Activated CD4-positive, alpha-beta T cell treated with anti-CD3 and anti-CD28 coated beads, Interleukin-2, amount 10 ng/mL, durations not matched to agents 7 days and 5 days (primary cell): Measurements from ENCODE around the gene NR1D2. TPM values are rescaled to one million over a fixed set of nuclear protein-coding genes. Genes with fewer than 3 reads are reported as not detected.
"Not testable (repeated sequence)": the region's sequence is repeated elsewhere in the genome, so short reads cannot be mapped to it uniquely, and the experiment has no call there.

Experiments
- CTCF ChIA-PET: fragments of 350-600 bp; sonication (Branson Sonifier 250); formaldehyde crosslinking; loops from one replicate; lab custom pipeline; 2021; ENCODE audit warnings: antibody characterized with exemption; lab: Charles Lee
- POLR2A ChIA-PET: fragments of 350-600 bp; sonication (Branson Sonifier 250); formaldehyde crosslinking; loops from one replicate; lab custom pipeline; 2021; ENCODE audit warnings: antibody characterized with exemption; lab: Charles Lee
- DNase-seq: peaks from one replicate; pipeline ENCODE4 v3.0.0-alpha.2; 2020
- H3K27ac Mint-ChIP-seq: one replicate; pipeline ENCODE4 v1.8.0; 2021; ENCODE audit warnings: mild to moderate bottlenecking, moderate library complexity, mixed read lengths
- H3K27me3 Mint-ChIP-seq: one replicate; pipeline ENCODE4 v1.8.0; 2021; ENCODE audit warnings: mixed read lengths
- H3K36me3 Mint-ChIP-seq: one replicate; pipeline ENCODE4 v1.8.0; 2021; ENCODE audit warnings: low read depth, mixed read lengths
- H3K4me1 Mint-ChIP-seq: one replicate; pipeline ENCODE4 v1.8.0; 2021; ENCODE audit warnings: mixed read lengths
- H3K4me3 Mint-ChIP-seq: one replicate; pipeline ENCODE4 v1.8.0; 2021; ENCODE audit warnings: mild to moderate bottlenecking, moderate library complexity, mixed read lengths
- H3K9me3 Mint-ChIP-seq: one replicate; pipeline ENCODE4 v1.8.0; 2021; ENCODE audit warnings: mixed read lengths
- total RNA-seq, 2 experiments: library from RNA; stranded (reverse); gene quantifications; one replicate each; pipeline ENCODE4 v1.2.3, GENCODE V29; 2021

Gene NR1D2
- total RNA-seq, 2 experiments from 2014 or later: 5.9 TPM

- ChIA-PET POLR2A (interaction anchor here (1.2 kb wide), 1 partner anchor 29 kb away, joined by 5 read pairs; no protein-coding TSS in a partner anchor), CTCF (interaction anchor here (0.9 to 1.9 kb wide), 5 partner anchors 7 to 189 kb away, joined by 3 to 6 read pairs (median 4); no protein-coding TSS in a partner anchor)
- peak; percentile 75 for DNase-seq
- H3K27me3 Mint-ChIP-seq, H3K9me3 Mint-ChIP-seq: not testable (repeated sequence)
- Mint-ChIP-seq H3K27ac (peak overlapping the region; percentile 99), H3K4me3 (peak overlapping the region; percentile 99), H3K4me1 (peaks cover 45% of the 10 kb centered on the region), H3K36me3 (peaks cover 43% of the 10 kb centered on the region)
These were observed 27.3 kb upstream of the NR1D2 start for GRCh38 chr3:23917679-23918303.

- H3K36me3 Mint-ChIP-seq: peaks cover 43% of the 10 kb centered on the region
- H3K9me3 Mint-ChIP-seq: not testable (repeated sequence)
- CTCF ChIA-PET: interaction anchor here (0.6 to 1.9 kb wide), 2 partner anchors 30 to 1482 kb away, joined by 3 to 6 read pairs; no protein-coding TSS in a partner anchor
These were observed 26.8 kb upstream of the NR1D2 start for GRCh38 chr3:23918331-23918730.

GRCh38 chr3:23919628-23920027 lies 25.5 kb upstream of the NR1D2 start:
- CTCF ChIA-PET: interaction anchor here (0.6 kb wide), 1 partner anchor 33 kb away, joined by 5 read pairs; no protein-coding TSS in a partner anchor
- no peak for DNase-seq
- POLR2A ChIA-PET: no interaction called here
- Mint-ChIP-seq H3K36me3 (peaks cover 43% of the 10 kb centered on the region), H3K4me3 (no peak overlapping the region), H3K27me3 (peaks cover 2% of the 10 kb centered on the region), H3K9me3 (no peaks in the 10 kb centered on the region), H3K27ac (no peak overlapping the region), H3K4me1 (peaks cover 43% of the 10 kb centered on the region)

More at GRCh38 chr3:23918331-23918730, 26.8 kb upstream of the NR1D2 start:
- Mint-ChIP-seq H3K4me1 (peaks cover 45% of the 10 kb centered on the region), H3K27ac (peak overlapping the region; percentile 99), H3K4me3 (peak overlapping the region; percentile 99)
- H3K27me3 Mint-ChIP-seq, POLR2A ChIA-PET, DNase-seq: not testable (repeated sequence)

- no peak overlapping the region for H3K4me3 Mint-ChIP-seq
- ChIA-PET POLR2A (no interaction called here), CTCF (interaction anchor here (1.1 kb wide), 1 partner anchor 26 kb away, joined by 3 read pairs; no protein-coding TSS in a partner anchor)
- H3K36me3 Mint-ChIP-seq: peaks cover 43% of the 10 kb centered on the region
- no peak for DNase-seq
- no peaks in the 10 kb centered on the region for H3K9me3 Mint-ChIP-seq
- no peak overlapping the region for H3K27ac Mint-ChIP-seq
- peaks cover 2% of the 10 kb centered on the region for H3K27me3 Mint-ChIP-seq
- H3K4me1 Mint-ChIP-seq: peaks cover 39% of the 10 kb centered on the region
These were observed 24.9 kb upstream of the NR1D2 start for GRCh38 chr3:23920151-23920655.

- ChIA-PET CTCF (interaction anchor here (1.0 to 1.4 kb wide), 4 partner anchors 23 to 55 kb away, joined by 3 to 4 read pairs (median 4); no protein-coding TSS in a partner anchor), POLR2A (no interaction called here)
- H3K4me1 Mint-ChIP-seq: peaks cover 30% of the 10 kb centered on the region
- no peaks in the 10 kb centered on the region for H3K27me3 Mint-ChIP-seq
- peaks cover 43% of the 10 kb centered on the region for H3K36me3 Mint-ChIP-seq
- H3K4me3 Mint-ChIP-seq: no peak overlapping the region
- no peak for DNase-seq
- H3K9me3 Mint-ChIP-seq: no peaks in the 10 kb centered on the region
- no peak overlapping the region for H3K27ac Mint-ChIP-seq
These were observed 24.0 kb upstream of the NR1D2 start for GRCh38 chr3:23921052-23921511.

- Mint-ChIP-seq H3K9me3 (no peaks in the 10 kb centered on the region), H3K27me3 (no peaks in the 10 kb centered on the region), H3K36me3 (peaks cover 26% of the 10 kb centered on the region), H3K4me1 (peaks cover 18% of the 10 kb centered on the region), H3K4me3 (no peak overlapping the region), H3K27ac (no peak overlapping the region)
- DNase-seq: no peak
- CTCF ChIA-PET: interaction anchor here (0.7 kb wide), 1 partner anchor 35 kb away, joined by 3 read pairs; no protein-coding TSS in a partner anchor
- POLR2A ChIA-PET: no interaction called here
These were observed 21.3 kb upstream of the NR1D2 start for GRCh38 chr3:23923786-23924185.

GRCh38 chr3:23926246-23926645 lies 18.8 kb upstream of the NR1D2 start:
- ChIA-PET CTCF (interaction anchor here (0.6 kb wide), 1 partner anchor 249 kb away, joined by 3 read pairs; no protein-coding TSS in a partner anchor), POLR2A (no interaction called here)

GRCh38 chr3:23926736-23927135 lies 18.4 kb upstream of the NR1D2 start:
- ChIA-PET CTCF (no interaction called here), POLR2A (no interaction called here)
- Mint-ChIP-seq H3K27me3 (no peaks in the 10 kb centered on the region), H3K9me3 (no peaks in the 10 kb centered on the region), H3K4me3 (no peak overlapping the region), H3K36me3 (no peaks in the 10 kb centered on the region), H3K27ac (no peak overlapping the region), H3K4me1 (peaks cover 5% of the 10 kb centered on the region)
- DNase-seq: no peak

More at GRCh38 chr3:23926246-23926645, 18.8 kb upstream of the NR1D2 start:
- no peak overlapping the region for H3K27ac Mint-ChIP-seq
- no peaks in the 10 kb centered on the region for H3K27me3 Mint-ChIP-seq
- no peak overlapping the region for H3K4me3 Mint-ChIP-seq
- H3K36me3 Mint-ChIP-seq: peaks cover 2% of the 10 kb centered on the region
- no peak for DNase-seq
- H3K9me3 Mint-ChIP-seq: no peaks in the 10 kb centered on the region
- peaks cover 2% of the 10 kb centered on the region for H3K4me1 Mint-ChIP-seq

GRCh38 chr3:23928524-23928923 lies 16.6 kb upstream of the NR1D2 start:
- Mint-ChIP-seq H3K27ac (no peak overlapping the region), H3K36me3 (no peaks in the 10 kb centered on the region), H3K9me3 (no peaks in the 10 kb centered on the region), H3K4me1 (peaks cover 5% of the 10 kb centered on the region), H3K4me3 (no peak overlapping the region), H3K27me3 (peaks cover 2% of the 10 kb centered on the region)
- no peak for DNase-seq
- CTCF ChIA-PET: interaction anchor here (1.1 kb wide), 1 partner anchor 11 kb away, joined by 3 read pairs; the partner anchor contains the start of gene RPL15
- POLR2A ChIA-PET: no interaction called here

GRCh38 chr3:23931597-23931996 lies 13.5 kb upstream of the NR1D2 start:
- POLR2A ChIA-PET: no interaction called here

GRCh38 chr3:23932571-23932970 lies 12.5 kb upstream of the NR1D2 start:
- ChIA-PET POLR2A (no interaction called here), CTCF (interaction anchor here (1.5 kb wide), 1 partner anchor 10 kb away, joined by 3 read pairs; no protein-coding TSS in a partner anchor)
- H3K4me3 Mint-ChIP-seq: no peak overlapping the region
- DNase-seq: no peak
- no peak overlapping the region for H3K27ac Mint-ChIP-seq
- no peaks in the 10 kb centered on the region for H3K9me3 Mint-ChIP-seq
- peaks cover 6% of the 10 kb centered on the region for H3K27me3 Mint-ChIP-seq
- peaks cover 5% of the 10 kb centered on the region for H3K4me1 Mint-ChIP-seq
- no peaks in the 10 kb centered on the region for H3K36me3 Mint-ChIP-seq

More at GRCh38 chr3:23931597-23931996, 13.5 kb upstream of the NR1D2 start:
- H3K27ac Mint-ChIP-seq: no peak overlapping the region
- CTCF ChIA-PET: interaction anchor here (1.5 kb wide), 1 partner anchor 9 kb away, joined by 3 read pairs; no protein-coding TSS in a partner anchor
- peaks cover 5% of the 10 kb centered on the region for H3K4me1 Mint-ChIP-seq
- peaks cover 3% of the 10 kb centered on the region for H3K27me3 Mint-ChIP-seq
- H3K4me3 Mint-ChIP-seq: no peak overlapping the region
- no peaks in the 10 kb centered on the region for H3K36me3 Mint-ChIP-seq
- DNase-seq: no peak
- no peaks in the 10 kb centered on the region for H3K9me3 Mint-ChIP-seq

GRCh38 chr3:23934253-23934652 lies 10.8 kb upstream of the NR1D2 start:
- POLR2A ChIA-PET: no interaction called here
- Mint-ChIP-seq H3K27ac (no peak overlapping the region), H3K9me3 (no peaks in the 10 kb centered on the region), H3K36me3 (no peaks in the 10 kb centered on the region), H3K4me1 (peaks cover 3% of the 10 kb centered on the region), H3K4me3 (no peak overlapping the region), H3K27me3 (peaks cover 14% of the 10 kb centered on the region)
- no peak for DNase-seq
- CTCF ChIA-PET: no interaction called here

- CTCF ChIA-PET: interaction anchor here (0.9 kb wide), 1 partner anchor 7 kb away, joined by 3 read pairs; no protein-coding TSS in a partner anchor
- H3K27ac Mint-ChIP-seq: no peak overlapping the region
These were observed 7.8 kb upstream of the NR1D2 start for GRCh38 chr3:23937296-23937695.

More at GRCh38 chr3:23937296-23937695, 7.8 kb upstream of the NR1D2 start:
- H3K4me3 Mint-ChIP-seq: no peak overlapping the region
- no peaks in the 10 kb centered on the region for H3K36me3 Mint-ChIP-seq
- H3K9me3 Mint-ChIP-seq: no peaks in the 10 kb centered on the region
- H3K4me1 Mint-ChIP-seq: no peaks in the 10 kb centered on the region
- H3K27me3 Mint-ChIP-seq: peaks cover 16% of the 10 kb centered on the region
- no peak for DNase-seq
- POLR2A ChIA-PET: no interaction called here
